CD4-positive, alpha-beta T cell treated with Interleukin-17A for 1 hour (primary cell): ENCODE results near the gene CCDC71.

Experiments used
- DNase-seq: peaks from one replicate; pipeline ENCODE4 v3.0.0-alpha.2; 2020

The CCDC71 gene

GRCh38 chr3:49165771-49166751 lies at the start of gene CCDC71:
TSS of gene CCDC71 (minus strand) at chr3:49166331. CDS start at chr3:49164208, 2,123 bp downstream.
- peak; percentile 82 for DNase-seq

GRCh38 chr3:49213998-49214397 lies 47.9 kb upstream of the CCDC71 start:
- no peak for DNase-seq

GRCh38 chr3:49213541-49213943 lies 47.4 kb upstream of the CCDC71 start:
- no peak for DNase-seq

GRCh38 chr3:49199900-49200281 lies 33.8 kb upstream of the CCDC71 start:
- no peak for DNase-seq

GRCh38 chr3:49199239-49199899 lies 33.2 kb upstream of the CCDC71 start:
- DNase-seq = no peak

GRCh38 chr3:49198611-49199230 lies 32.6 kb upstream of the CCDC71 start:
- DNase-seq = no peak

GRCh38 chr3:49198161-49198560 lies 32.0 kb upstream of the CCDC71 start:
- DNase-seq = no peak

GRCh38 chr3:49191741-49192140 lies 25.6 kb upstream of the CCDC71 start:
- no peak for DNase-seq

GRCh38 chr3:49183873-49184272 lies 17.7 kb upstream of the CCDC71 start:
- no peak for DNase-seq

GRCh38 chr3:49182682-49183081 lies 16.6 kb upstream of the CCDC71 start:
- DNase-seq = no peak

GRCh38 chr3:49181351-49181750 lies 15.2 kb upstream of the CCDC71 start:
- no peak for DNase-seq

- no peak for DNase-seq
Observed at GRCh38 chr3:49180116-49180515, 14.0 kb upstream of the CCDC71 start.

GRCh38 chr3:49177073-49177472 lies 10.9 kb upstream of the CCDC71 start:
- no peak for DNase-seq

- no peak for DNase-seq
Observed at GRCh38 chr3:49175530-49175929, 9.4 kb upstream of the CCDC71 start.

GRCh38 chr3:49174397-49174985 lies 8.4 kb upstream of the CCDC71 start:
- DNase-seq = no peak

GRCh38 chr3:49173792-49174170 lies 7.7 kb upstream of the CCDC71 start:
- no peak for DNase-seq

GRCh38 chr3:49173116-49173791 lies 7.1 kb upstream of the CCDC71 start:
- no peak for DNase-seq

- no peak for DNase-seq
Observed at GRCh38 chr3:49172551-49173041, 6.5 kb upstream of the CCDC71 start.

- DNase-seq = no peak
Observed at GRCh38 chr3:49171775-49172500, 5.8 kb upstream of the CCDC71 start.

- peak; percentile 81 for DNase-seq
Observed at GRCh38 chr3:49171119-49171774, 5.1 kb upstream of the CCDC71 start, which contains the start of gene KLHDC8B. TSS of gene KLHDC8B (plus strand) at chr3:49171598. CDS start at chr3:49172770, 1,172 bp downstream.

GRCh38 chr3:49170744-49171118 lies 4.6 kb upstream of the CCDC71 start:
- no peak for DNase-seq
